ENCODE results near the gene VLDLR.
"Not testable (repeated sequence)": the region's sequence is repeated elsewhere in the genome, so short reads cannot be mapped to it uniquely, and the experiment has no call there.

VLDLR gene

DNA sequence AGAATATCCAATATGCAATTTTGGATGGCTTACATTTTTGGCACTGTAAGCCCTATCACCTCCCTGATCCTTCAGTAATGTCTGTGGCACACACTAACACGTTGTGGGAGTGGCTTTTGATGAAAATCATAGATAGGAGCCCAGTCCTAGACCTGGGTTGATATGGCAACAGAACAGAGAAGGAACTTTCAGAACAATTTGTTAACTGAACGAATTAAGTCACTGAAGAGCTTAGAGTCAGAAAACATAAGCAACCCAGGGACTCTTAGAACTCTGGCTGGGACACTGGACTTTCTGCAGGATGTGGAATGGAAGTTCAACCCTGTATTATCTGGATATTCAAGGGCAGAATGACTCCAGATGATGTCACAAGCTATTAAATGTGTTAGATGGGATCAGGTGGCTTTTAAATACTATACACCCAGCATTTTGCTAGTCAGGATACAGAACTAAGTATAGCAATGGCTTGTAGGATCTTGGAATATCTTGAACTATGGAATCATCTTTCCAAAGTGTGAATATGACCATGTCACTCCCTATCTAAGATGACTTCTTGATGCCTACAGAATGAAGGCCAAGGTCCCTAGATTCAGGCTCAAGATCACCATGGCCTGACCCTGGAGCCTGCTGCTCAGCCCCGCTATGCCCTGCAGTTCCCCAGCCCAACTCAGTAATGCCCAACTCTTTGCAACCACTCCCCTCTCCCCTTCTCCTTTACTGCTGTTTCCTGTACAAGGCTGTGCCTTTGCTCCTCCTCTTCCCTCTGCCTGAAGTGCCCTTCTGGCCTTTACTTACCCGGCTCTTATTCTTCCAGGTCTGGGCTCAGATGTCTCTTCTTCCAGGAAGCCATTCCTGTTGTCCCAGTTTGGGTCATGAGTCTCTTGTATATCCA is 42.8 kb downstream of the VLDLR start:
- DNase-seq, result no peak

DNA sequence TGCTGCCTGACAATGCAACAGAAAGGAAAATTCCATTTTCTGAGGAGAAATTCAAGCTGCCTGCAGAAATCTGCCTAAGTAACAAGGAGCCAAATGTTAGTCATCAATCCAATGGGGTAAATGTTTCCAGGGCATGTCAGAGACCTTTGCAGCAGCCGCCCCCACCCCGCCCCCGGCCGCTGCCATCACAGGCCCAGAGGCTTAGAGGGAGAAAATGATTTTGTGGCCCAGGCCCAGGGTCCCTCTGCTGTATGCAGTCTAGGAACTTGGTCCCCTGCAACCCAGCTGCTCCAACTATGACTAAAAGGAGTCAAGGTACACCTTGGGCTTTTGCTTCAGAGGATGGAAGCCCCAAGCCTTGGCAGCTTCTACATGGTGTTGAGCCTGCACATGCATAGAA is 45.0 kb downstream of the VLDLR start:
- no peak for DNase-seq

DNA sequence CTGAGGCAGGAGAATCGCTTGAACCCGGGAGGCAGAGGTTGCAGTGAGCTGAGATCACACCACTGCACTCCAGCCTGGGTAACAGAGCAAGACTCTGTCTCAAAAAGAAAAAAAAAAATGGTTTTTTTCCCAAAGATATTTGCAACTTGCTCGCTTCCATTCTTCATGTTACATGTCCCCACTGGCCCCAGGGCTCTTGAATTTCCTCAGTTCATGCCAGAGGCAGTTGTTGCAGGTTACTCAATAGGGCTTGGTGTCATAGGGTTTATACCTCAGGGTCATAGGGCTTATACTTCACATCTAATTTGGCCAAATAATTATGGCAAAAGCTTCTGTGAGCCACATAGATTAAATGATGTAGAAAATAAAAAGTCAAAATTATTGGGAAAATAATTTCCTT is 51.6 kb downstream of the VLDLR start:
- DNase-seq, result no peak

DNA sequence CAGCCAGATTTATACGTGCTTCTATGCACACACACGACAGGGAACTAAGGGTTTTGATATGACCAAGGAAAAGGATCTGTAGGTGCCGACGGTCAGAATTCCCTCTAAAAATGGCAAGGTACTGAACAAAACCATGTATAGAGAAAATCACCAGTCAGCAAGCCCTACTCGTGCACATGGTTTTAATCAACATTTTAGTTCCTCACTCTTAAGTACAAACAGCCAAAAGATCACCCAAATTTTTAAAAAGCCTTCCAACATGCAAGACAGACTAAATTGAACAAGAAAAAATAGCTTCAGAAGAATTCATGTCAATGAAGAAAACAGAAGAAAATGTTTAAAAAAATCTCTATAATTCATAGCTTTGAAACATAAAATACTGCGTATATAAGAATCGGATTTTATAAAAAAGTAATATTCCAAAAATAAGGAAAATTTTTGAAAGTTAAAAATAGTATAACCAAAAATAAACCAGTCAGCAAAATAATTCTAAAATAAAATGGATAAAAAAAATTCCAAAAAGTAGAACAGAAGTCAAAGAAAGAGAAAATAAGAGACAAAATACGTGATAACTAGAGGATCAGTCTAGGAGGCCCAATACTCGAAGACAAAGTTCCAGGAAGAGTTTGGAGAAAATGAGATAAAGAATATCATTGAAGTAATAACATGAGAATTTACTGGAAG is 52.7 kb downstream of the VLDLR start:
- no peak for DNase-seq

DNA sequence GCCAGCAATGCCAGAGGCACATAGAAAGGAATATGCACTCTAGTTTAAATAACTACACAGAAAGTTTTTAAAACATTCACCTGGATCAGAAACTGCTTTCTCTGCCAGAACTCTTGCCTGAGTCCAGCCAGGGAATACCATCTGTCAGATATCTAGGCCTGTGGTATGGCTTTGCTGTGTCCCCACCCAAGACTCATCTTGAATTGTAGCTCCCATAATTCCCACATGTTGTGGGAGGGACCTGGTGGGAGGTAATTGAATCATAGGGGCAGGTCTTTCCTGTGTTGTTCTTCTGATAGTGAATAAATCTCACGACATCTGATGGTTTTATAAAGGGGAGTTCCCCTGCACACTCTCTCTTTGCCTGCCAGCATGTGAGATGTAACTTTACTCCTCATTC is 54.2 kb downstream of the VLDLR start:
- DNase-seq, result no peak

DNA sequence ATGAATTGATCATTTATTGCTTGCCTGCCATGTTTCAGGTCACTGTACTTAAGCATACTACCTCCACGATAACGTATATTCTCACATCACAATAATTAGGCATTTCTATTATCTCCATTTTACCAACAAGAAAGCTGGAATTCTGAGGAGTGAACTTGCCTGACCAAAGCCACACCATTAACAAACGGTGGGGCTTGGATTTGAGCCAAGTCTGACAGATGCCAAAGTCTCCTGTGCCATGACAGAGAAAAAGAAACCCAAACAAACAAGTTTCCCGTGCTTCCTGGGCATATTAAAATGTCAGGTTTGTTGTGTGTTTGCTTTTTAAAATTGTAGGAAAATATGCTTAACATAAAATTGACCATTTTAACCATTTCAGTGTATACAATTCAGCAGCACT is 54.9 kb downstream of the VLDLR start:
- DNase-seq, result no peak

DNA sequence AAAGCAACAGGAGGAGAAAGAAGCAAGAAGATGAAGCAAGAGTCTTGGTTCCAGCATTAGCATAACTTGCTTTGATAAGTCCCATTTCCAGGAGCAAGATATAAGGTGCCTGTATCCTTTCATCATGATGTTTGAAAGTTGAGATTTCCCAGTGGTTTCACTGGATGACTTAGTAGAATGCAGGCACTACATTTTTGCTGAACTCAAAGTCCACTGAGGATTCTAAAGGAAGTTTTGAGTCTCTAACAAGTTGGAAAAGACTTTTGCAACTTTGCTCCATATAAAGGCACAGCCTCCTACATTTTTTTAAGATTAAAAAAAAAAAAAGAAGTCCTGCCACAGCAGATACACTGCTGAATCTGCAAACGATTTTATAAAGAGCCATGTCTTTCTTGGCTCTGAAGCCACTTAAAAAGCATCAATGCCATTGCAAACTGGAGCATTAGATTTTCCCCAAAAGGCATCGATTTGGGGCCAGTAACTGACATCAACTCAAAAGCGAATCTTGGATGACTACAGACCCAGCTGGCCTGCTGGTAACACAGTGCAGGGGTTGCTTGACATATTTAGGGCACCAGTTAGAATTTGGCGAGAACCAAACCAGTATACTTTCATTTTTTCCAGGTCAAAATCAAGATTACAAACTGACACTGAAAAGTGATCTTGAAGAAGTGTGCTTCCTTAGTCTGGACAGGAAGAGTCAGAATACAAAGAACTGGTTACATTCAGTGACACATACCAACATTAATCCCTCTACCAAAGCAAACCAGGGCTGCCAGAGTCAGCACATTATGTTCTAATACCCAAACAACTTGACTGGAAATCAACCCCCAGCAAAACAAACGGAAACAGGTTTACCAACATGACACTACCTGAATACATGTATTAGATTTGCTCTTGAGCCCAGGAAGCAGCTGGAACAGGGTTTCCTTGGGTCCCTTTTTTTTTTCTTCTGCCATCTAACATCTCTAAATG is 56.6 kb downstream of the VLDLR start:
- DNase-seq, result no peak

DNA sequence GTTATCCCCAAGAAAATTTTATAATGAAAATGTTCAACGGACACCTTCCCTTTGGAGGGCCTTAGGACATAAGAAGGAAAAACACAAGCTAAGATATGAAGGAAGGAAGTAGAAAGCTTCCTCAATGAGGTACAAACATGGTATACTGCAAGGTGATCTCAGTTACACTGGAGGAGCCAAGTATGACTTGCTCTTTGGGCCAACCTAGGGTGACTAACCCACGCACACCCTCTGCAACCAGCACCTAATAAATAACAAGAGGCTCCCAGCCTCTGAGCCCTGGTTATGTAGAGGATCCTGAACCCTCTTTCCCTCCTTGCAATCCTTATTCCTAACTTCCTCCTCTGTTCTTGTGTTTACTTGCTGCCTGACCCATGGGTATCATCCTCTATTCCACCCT is 57.4 kb downstream of the VLDLR start:
- no peak for DNase-seq

DNA sequence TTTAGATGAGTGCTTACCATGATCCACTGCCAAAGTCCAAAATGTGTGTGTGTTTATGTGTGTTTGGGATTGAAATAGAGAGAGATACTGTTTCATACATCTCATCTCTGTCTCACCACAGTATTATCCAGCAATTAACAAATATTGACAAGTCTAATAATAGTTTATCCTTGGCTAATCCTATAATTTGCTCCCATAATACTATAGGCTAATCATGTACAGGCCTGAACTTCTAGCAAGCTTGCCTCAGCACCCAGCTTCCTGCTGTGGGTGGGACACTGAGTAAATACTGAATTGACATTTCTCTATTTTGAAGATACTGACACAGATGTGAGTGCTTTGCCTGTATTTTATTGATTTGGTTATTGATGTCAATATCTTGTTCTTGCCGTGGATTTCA is 60.4 kb downstream of the VLDLR start:
- no peak for DNase-seq

DNA sequence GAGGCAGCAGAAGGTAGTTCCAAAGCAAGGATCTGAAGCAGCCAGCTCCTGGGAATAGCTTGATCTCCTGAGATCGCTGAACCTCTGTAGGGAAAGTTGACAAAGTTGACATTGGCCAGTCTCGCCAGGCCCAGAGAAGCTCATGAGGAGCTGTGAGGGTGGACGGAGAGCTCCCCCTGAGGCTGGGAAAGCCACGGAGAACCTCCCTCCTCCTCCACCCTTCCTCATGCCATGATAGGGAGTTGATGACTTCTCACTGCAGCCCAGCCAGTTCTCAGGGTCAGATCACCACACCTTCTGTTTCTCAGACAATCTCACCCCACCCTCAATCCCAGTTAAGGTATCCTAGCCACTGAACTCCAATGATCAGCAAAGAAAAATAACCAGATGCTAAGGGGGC is 65.3 kb downstream of the VLDLR start:
- DNase-seq, result no peak

DNA sequence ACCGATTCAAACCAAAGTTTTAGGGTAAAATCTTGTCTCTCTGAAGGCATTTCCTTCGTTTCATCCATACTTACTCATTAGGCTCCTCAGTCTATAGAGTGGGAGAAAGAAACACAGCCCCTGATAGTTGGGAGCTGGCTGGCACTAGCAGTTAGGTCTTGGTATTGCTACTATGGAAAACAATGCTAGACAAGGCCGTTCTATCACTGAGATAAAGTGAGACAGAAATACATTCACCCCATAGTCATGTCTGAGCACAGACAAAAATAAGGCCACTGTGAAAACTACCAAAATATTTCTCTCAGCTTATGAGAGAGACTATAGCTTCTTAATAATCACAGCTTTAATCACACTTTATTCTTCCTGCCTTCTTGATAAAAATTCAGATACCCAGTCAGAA is 67.0 kb downstream of the VLDLR start:
- DNase-seq, result no peak

DNA sequence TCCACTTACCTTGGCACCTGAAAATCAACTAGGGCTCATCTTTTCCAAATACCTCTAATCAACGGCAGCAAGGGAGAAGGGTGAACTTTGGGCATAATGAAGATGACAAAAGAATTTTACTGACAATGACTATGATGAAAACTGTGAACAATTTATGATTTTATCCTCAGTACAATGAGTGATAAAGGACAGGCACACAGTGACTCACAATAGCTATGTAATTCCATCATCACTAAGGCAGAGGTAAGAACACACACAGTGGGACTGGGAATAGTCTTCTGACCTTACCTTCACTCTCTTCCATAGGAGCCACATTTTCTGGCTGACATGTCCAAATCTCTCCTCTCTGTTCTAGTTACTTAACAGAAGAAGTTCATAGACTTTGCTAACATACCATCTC is 69.6 kb downstream of the VLDLR start:
- DNase-seq, result no peak

DNA sequence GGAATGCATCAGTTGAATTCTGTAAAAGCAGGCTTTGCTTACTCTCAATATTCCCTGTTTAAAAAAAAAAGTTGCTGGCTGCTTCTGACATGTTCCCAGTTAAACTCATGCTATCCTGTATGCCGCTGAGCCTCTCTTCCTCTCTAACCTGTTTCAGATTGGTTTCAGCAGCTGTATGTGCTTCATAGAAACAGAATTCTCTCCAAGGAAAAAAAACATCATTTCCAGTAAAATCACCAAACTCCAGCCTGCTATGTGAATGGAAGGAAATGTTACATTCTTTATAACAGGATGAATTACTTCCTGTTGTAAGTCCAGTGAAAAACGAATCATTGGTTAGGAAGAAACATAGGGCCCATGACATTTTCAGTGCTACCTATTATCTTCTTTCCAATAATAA is 70.0 kb downstream of the VLDLR start:
- DNase-seq, result no peak

DNA sequence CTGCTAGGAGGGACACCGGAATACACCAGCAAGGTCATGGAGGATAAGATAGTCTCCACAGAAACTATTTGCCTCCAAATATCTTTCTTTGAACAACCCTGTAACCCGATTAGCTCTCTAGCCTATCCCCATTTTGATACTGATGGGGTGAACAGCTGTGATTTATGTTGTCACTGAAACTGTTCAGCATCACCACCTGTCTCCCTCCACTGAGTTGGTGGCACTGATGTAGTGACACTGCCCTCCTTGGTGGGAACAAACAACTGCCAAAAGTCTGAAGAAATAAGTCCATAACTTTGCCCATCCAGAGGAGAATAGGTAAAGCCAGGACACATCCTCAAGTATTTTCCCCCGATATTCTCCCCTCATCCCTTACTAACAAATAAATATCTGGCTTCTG is 71.5 kb downstream of the VLDLR start:
- DNase-seq, result no peak

DNA sequence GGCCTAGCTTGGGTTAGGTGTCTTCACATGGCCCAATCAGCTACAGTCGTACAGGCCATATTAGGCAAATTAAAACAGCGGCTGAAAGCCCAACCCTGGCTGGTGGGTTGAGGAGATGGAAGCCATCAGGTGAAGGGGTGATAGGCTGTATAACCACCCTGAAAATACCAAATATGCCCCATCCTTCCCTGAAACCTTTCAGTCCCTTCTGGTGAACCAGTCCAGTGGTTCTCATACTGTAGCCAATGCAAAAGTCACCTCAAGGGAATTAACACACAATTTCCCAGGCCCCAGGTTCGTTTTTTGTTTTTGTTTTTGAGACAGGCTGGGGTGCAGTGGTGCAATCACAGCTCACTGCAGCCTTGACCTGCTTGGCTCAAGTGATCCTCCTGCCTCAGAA is 75.9 kb downstream of the VLDLR start:
- no peak for DNase-seq

DNA sequence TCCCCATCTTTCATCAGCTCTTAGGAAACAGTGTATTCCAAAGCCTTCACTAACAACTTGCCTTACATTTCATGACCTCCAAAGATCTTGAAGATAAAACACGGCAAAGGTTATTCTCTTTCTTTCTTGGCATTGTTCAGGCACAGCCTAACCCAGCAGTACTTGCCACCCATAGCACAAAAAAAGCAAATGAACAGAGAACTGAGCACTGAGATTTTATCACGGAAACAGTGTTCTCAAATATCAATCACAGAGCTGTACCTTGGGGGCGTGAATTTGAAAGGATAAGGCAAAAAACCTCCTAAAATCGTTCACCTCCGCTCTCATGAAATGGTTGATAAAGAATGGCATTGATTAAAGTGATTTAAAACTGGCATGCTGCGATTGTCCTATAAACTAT is 78.8 kb downstream of the VLDLR start:
- DNase-seq, result no peak

DNA sequence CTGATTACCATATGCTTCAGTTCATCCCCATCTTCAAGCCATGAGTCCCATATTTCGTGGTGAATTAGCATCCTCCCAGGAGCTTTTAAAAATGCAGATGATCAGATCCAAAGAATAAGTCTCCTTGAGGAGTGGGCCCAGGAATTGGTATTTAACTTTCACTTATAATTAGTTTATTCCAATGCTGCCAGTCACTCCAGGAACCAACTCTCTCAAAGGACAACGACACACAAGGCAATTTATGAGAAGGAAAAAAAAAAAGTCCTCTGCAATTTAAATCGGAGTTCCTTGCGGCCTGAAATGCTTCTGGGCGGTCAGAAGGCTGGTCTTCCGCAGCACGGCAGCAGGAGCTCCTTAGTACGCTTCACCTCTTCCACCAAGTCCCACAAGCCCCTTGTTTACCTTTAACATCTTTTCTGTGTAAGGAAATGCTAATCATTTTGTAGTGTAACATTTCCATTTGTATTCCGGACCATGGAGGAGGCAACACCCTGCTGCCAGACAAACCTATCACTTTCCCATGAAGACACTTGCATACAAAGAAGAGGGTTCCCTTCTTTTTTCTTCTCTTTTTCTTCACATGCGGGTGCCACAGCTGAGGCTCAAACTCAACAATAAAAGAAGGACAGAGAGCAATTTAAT is 79.4 kb downstream of the VLDLR start:
- no peak for DNase-seq

DNA sequence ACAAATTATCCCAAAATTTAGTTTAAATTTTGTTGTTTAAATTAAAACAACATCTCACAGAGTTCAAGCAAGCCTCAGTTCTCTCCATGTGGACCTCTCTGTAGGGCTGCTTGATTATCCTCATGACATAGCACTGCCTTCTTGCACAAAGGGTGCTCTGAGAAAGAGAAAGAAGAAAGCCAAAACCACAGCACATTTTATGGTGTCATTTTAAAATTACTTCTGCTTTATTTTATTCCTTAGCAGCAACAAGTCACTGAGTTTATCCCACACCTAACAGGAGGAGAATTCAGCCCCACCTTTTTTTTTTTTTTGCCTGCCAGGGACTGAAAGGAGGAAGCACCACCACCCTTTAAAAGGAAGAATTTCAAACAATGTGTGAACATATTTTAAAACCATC is 82.9 kb downstream of the VLDLR start:
- DNase-seq, result no peak

DNA sequence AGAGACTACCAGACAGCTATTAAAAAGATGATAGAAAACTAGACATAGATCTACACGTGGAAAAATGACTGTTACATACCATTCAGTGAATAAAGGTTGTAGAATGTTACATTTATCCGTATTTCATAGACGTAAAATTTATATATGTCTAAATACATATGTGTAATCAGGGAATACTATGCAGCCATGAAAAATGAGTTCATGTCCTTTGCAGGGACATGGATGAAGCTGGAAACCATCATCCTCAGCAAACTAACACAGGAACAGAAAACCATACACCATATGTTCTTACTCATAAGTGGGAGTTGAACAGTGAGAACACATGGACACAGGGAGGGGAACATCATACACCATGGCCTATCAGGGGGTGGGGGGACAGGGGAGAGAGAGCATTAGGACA is 85.7 kb downstream of the VLDLR start:
- not testable (repeated sequence) for DNase-seq
